IMR-90 (cell line): ENCODE data around the gene NUDT8. TPM values are rescaled to one million over a fixed set of nuclear protein-coding genes. Genes with fewer than 3 reads are reported as not detected.

Experiments
- ATAC-seq: fragments of 200-7000 bp; cut with Tn5 transposase; 2 replicates; pipeline ENCODE4 v1.9.1; 2020; ENCODE audit warnings: low read depth, mild to moderate bottlenecking, moderate library complexity
- BruUV-seq: library from RNA; stranded (reverse); fragments of 400-500 nt; replicated peaks from 2 replicates; lab custom pipeline; 2021; lab: Mats Ljungman, UMichigan
- CTCF ChIA-PET: fragments of 300-600 bp; formaldehyde crosslinking; extraction: SDS; loops from one replicate; lab custom pipeline; 2021; ENCODE audit warnings: antibody characterized with exemption; lab: Yijun Ruan, JAX
- POLR2A ChIA-PET: fragments of 300-600 bp; sonication (Branson Sonifier 250); formaldehyde crosslinking; loops from one replicate; lab custom pipeline; 2022; ENCODE audit warnings: antibody characterized with exemption; ENCODE audit not compliant: unreplicated experiment; lab: Charles Lee
- DNase-seq: peaks from one replicate; pipeline ENCODE4 v3.0.0; 2013
- H2AFZ ChIP-seq: replicated peaks from 2 replicates; pipeline ENCODE3; 2013; ENCODE audit warnings: low read length, mild to moderate bottlenecking; ENCODE audit not compliant: poor library complexity
- H2AK5ac ChIP-seq: 2 replicates; pipeline ENCODE4 v1.6.1; 2013; ENCODE audit warnings: low read depth, low read length, inconsistent platforms
- H2AK9ac ChIP-seq: replicated peaks from 2 replicates; pipeline ENCODE3; 2013; ENCODE audit warnings: mild to moderate bottlenecking, low read depth, low read length, moderate library complexity; ENCODE audit not compliant: poor library complexity
- H2BK120ac ChIP-seq: 2 replicates; pipeline ENCODE4 v1.6.1; 2013; ENCODE audit warnings: low read depth, low read length, inconsistent platforms
- H2BK15ac ChIP-seq: 3 replicates; pipeline ENCODE4 v1.6.1; 2013; ENCODE audit warnings: low read depth, low read length, inconsistent platforms
- H2BK20ac ChIP-seq: 2 replicates; pipeline ENCODE4 v1.6.1; 2013; ENCODE audit warnings: low read depth, mild to moderate bottlenecking, inconsistent platforms, low read length, moderate library complexity
- H2BK5ac ChIP-seq: 2 replicates; pipeline ENCODE4 v1.6.1; 2013; ENCODE audit warnings: mild to moderate bottlenecking, low read depth, low read length, inconsistent platforms; ENCODE audit not compliant: poor library complexity, severe bottlenecking
- H3K14ac ChIP-seq: replicated peaks from 2 replicates; pipeline ENCODE4 v1.6.1; 2013; ENCODE audit warnings: low read depth, low read length, inconsistent platforms
- H3K18ac ChIP-seq: 2 replicates; pipeline ENCODE4 v1.6.1; 2013; ENCODE audit warnings: low read depth, low read length, control low read depth
- H3K23ac ChIP-seq: 2 replicates; pipeline ENCODE4 v1.6.1; 2013; ENCODE audit warnings: low read depth, low read length, inconsistent platforms
- H3K27ac ChIP-seq: 2 replicates; pipeline ENCODE4 v1.5.1; 2013; ENCODE audit warnings: mild to moderate bottlenecking, control low read depth, low read length; ENCODE audit not compliant: insufficient read depth
- H3K27me3 ChIP-seq: 2 replicates; pipeline ENCODE4 v1.6.1; 2013; ENCODE audit warnings: low read length; ENCODE audit not compliant: control insufficient read depth, insufficient read depth
- H3K36me3 ChIP-seq: 2 replicates; pipeline ENCODE4 v1.6.1; 2013; ENCODE audit warnings: low read length, mixed read lengths; ENCODE audit not compliant: control insufficient read depth, insufficient read depth
- H3K4ac ChIP-seq: 2 replicates; pipeline ENCODE4 v1.6.1; 2013; ENCODE audit warnings: low read depth, low read length, inconsistent platforms
- H3K4me1 ChIP-seq: 2 replicates; pipeline ENCODE4 v1.6.1; 2013; ENCODE audit warnings: low read length, mixed read lengths; ENCODE audit not compliant: control insufficient read depth, insufficient read depth
- H3K4me2 ChIP-seq: 2 replicates; pipeline ENCODE4 v1.6.1; 2013; ENCODE audit warnings: low read depth, mild to moderate bottlenecking, control low read depth, low read length, moderate library complexity
- H3K4me3 ChIP-seq: 2 replicates; pipeline ENCODE4 v1.5.1; 2013; ENCODE audit warnings: low read depth, mild to moderate bottlenecking, control low read depth, low read length, moderate library complexity; ENCODE audit not compliant: insufficient read depth
- H3K56ac ChIP-seq: 2 replicates; pipeline ENCODE4 v1.6.1; 2013; ENCODE audit warnings: low read length, inconsistent platforms; ENCODE audit not compliant: insufficient read depth; ENCODE audit errors: extremely low read depth
- H3K79me1 ChIP-seq, 2 experiments: 2 replicates each; pipeline ENCODE4 v1.6.1; 2013; ENCODE audit warnings: low read length in 2 of 2, inconsistent platforms in 1 of 2, low read depth in 1 of 2
- H3K9ac ChIP-seq: 2 replicates; pipeline ENCODE4 v1.6.1; 2013; ENCODE audit warnings: low read depth, low read length, control low read depth
- H3K9me1 ChIP-seq: 2 replicates; pipeline ENCODE4 v1.6.1; 2013; ENCODE audit warnings: low read length, inconsistent platforms; ENCODE audit not compliant: insufficient read depth
- H3K9me3 ChIP-seq: 2 replicates; pipeline ENCODE4 v1.6.1; 2013; ENCODE audit warnings: low read length; ENCODE audit not compliant: control insufficient read depth, insufficient read depth
- H4K20me1 ChIP-seq: 2 replicates; pipeline ENCODE4 v1.6.1; 2013; ENCODE audit warnings: low read length, inconsistent platforms; ENCODE audit not compliant: insufficient read depth
- H4K5ac ChIP-seq: 2 replicates; pipeline ENCODE4 v1.6.1; 2013; ENCODE audit warnings: mild to moderate bottlenecking, low read depth, low read length, control low read depth
- H4K8ac ChIP-seq, 2 experiments: 2 replicates each; pipeline ENCODE4 v1.6.1; 2013; ENCODE audit warnings: low read depth in 2 of 2, low read length in 2 of 2, control low read depth in 1 of 2, inconsistent platforms in 1 of 2
- H4K91ac ChIP-seq: 2 replicates; pipeline ENCODE4 v1.6.1; 2013; ENCODE audit warnings: low read depth, low read length, inconsistent platforms; ENCODE audit not compliant: insufficient read depth
- WGBS, 2 experiments: methylation state at CpG; one replicate each; pipeline versions ENCODE4 v1.1.5 to v1.1.7; 2013; ENCODE audit warnings: missing lambda C conversion rate in 2 of 2; ENCODE audit not compliant: insufficient read length in 1 of 2; ENCODE audit errors: extremely low coverage in 2 of 2; 5-methylcytosine and 5-hydroxymethylcytosine counted together
- dilution Hi-C: fragments of 300-500 bp; cut with HindIII; formaldehyde crosslinking; loops from one replicate; pipeline ENCODE4 v1.14.3; 2018; ENCODE audit warnings: low sequenced_read_pairs; ENCODE audit not compliant: unreplicated experiment
- in situ Hi-C: fragments of 300-500 bp; cut with MboI; formaldehyde crosslinking; loops from 3 replicates; pipeline ENCODE4 v1.14.3; 2019; ENCODE audit warnings: low sequenced_read_pairs, inconsistent platforms, mixed read lengths
- intact Hi-C: fragments of 100-400 bp; cut with micrococcal nuclease; formaldehyde crosslinking; loops from 2 replicates; pipeline ENCODE4 v1.10.0; 2022
- polyA plus RNA-seq, 3 experiments: library from polyadenylated mRNA; depleted of rRNA; stranded (reverse); fragments of >200 nt; gene quantifications; 2 replicates each; pipeline ENCODE4 v1.2.3, GENCODE V29; 2012; ENCODE audit warnings: low replicate concordance in 1 of 3
- total RNA-seq: library from RNA; depleted of rRNA; stranded (reverse); fragments of >200 nt; gene quantifications from 2 replicates; pipeline ENCODE4 v1.2.3, GENCODE V29; 2012
- TF ChIP-seq, protein P1 (sequence below): conservative IDR thresholded peaks from 2 replicates; pipeline ENCODE4 v1.5.1; 2012; ENCODE audit warnings: mild to moderate bottlenecking, low read depth, low read length, improper control_type of control experiment

Gene NUDT8
- total and polyA plus RNA-seq, 2 of the 4 experiments (the other 2 are of a cell fraction) = 1.4 to 2.5 TPM

DNA sequence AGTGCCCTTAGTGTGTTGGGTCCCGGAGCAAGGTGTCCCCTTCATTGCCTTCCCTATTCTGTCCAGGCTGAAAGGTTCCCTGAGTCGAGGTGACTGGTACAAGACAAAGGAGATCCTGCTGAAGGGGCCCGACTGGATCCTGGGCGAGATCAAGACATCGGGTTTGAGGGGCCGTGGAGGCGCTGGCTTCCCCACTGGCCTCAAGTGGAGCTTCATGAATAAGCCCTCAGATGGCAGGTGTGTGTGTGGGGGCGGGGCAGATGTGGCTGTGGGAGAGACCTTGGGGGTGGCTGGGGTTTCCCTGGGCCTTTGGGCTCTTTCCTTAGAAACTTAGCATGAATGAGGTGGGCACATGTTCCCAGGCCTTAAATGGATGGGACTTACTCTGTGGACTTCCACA lies 21.3 kb downstream of the NUDT8 start:
- no peak overlapping the region for H2AFZ ChIP-seq
- in situ Hi-C loops (no loop called here), dilution Hi-C loops (no loop called here), intact Hi-C loops (no loop called here)
- no peak overlapping the region for H2AK5ac ChIP-seq
- no peak for ATAC-seq
- WGBS, 2 experiments = 95% methylated on average over 5 of the region's 8 CpGs; no CpG with 5 or more reads in 1 of the 2 experiments
- ChIA-PET CTCF (no interaction called here), POLR2A (no interaction called here)
- no peak overlapping the region for H3K18ac ChIP-seq
- no peak overlapping the region for H3K14ac ChIP-seq
- H4K5ac ChIP-seq = no peak overlapping the region
- H3K4me1 ChIP-seq = peaks cover 6% of the 10 kb centered on the region; the same call in 1 of the 2 replicates
- H2BK20ac ChIP-seq = no peak overlapping the region
- no peak overlapping the region for H4K91ac ChIP-seq
- no peak for DNase-seq
- no peak overlapping the region for H2BK120ac ChIP-seq
- H4K20me1 ChIP-seq = no peaks in the 10 kb centered on the region; the same call in 1 of the 2 replicates
- H3K23ac ChIP-seq = no peak overlapping the region
- no peak overlapping the region for H3K4ac ChIP-seq
- TF ChIP-seq, protein P1, sequence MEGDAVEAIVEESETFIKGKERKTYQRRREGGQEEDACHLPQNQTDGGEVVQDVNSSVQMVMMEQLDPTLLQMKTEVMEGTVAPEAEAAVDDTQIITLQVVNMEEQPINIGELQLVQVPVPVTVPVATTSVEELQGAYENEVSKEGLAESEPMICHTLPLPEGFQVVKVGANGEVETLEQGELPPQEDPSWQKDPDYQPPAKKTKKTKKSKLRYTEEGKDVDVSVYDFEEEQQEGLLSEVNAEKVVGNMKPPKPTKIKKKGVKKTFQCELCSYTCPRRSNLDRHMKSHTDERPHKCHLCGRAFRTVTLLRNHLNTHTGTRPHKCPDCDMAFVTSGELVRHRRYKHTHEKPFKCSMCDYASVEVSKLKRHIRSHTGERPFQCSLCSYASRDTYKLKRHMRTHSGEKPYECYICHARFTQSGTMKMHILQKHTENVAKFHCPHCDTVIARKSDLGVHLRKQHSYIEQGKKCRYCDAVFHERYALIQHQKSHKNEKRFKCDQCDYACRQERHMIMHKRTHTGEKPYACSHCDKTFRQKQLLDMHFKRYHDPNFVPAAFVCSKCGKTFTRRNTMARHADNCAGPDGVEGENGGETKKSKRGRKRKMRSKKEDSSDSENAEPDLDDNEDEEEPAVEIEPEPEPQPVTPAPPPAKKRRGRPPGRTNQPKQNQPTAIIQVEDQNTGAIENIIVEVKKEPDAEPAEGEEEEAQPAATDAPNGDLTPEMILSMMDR = no peak
- no TSS peak for BruUV-seq
- H3K27me3 ChIP-seq = peaks cover 2% of the 10 kb centered on the region; the same call in 1 of the 2 replicates
- H3K9ac ChIP-seq = no peak overlapping the region
- no peak overlapping the region for H4K8ac ChIP-seq
- H2BK5ac ChIP-seq = no peak overlapping the region
- H3K56ac ChIP-seq = no peak overlapping the region
- H2AK9ac ChIP-seq = peak overlapping the region; percentile 3
- no peak overlapping the region for H3K4me3 ChIP-seq
- peaks cover 18 to 22% of the 10 kb centered on the region in 2 experiments for H3K79me1 ChIP-seq
- H3K36me3 ChIP-seq = peaks cover 36% of the 10 kb centered on the region
- H2BK15ac ChIP-seq = no peak overlapping the region
- no peak overlapping the region for H3K4me2 ChIP-seq
- no peak overlapping the region for H3K27ac ChIP-seq
- no peaks in the 10 kb centered on the region for H3K9me3 ChIP-seq
- no peaks in the 10 kb centered on the region for H3K9me1 ChIP-seq
